IPS DF 6.9 (cell line): ENCODE measurements around the gene PROM1.

ENCODE experiments used
- DNase-seq: peaks from one replicate; pipeline ENCODE4 v3.0.0-alpha.2; 2013; ENCODE audit warnings: low read depth, low spot score
- H3K27ac ChIP-seq: one replicate; pipeline ENCODE4 v1.5.1; 2013; ENCODE audit warnings: low read length, control low read depth
- H3K27me3 ChIP-seq: 2 replicates; pipeline ENCODE4 v1.6.1; 2013; ENCODE audit warnings: mild to moderate bottlenecking, low read length; ENCODE audit not compliant: control insufficient read depth, insufficient read depth
- H3K36me3 ChIP-seq: 2 replicates; pipeline ENCODE4 v1.6.1; 2013; ENCODE audit warnings: low read length; ENCODE audit not compliant: control insufficient read depth, insufficient read depth
- H3K4me1 ChIP-seq: 2 replicates; pipeline ENCODE4 v1.6.1; 2013; ENCODE audit warnings: low read length; ENCODE audit not compliant: control insufficient read depth, insufficient read depth
- H3K4me3 ChIP-seq: 2 replicates; pipeline ENCODE4 v1.5.1; 2013; ENCODE audit warnings: mild to moderate bottlenecking, low read length
- H3K9me3 ChIP-seq: 2 replicates; pipeline ENCODE4 v1.6.1; 2013; ENCODE audit warnings: low read length, inconsistent platforms; ENCODE audit not compliant: control insufficient read depth, insufficient read depth
- WGBS: extraction: QIAGEN DNeasy Blood & Tissue Kit; methylation state at CpG from one replicate; pipeline ENCODE4 v1.1.7; 2013; ENCODE audit warnings: mixed read lengths, missing lambda C conversion rate; ENCODE audit not compliant: insufficient read length, insufficient coverage; 5-methylcytosine and 5-hydroxymethylcytosine counted together

The PROM1 gene

DNA sequence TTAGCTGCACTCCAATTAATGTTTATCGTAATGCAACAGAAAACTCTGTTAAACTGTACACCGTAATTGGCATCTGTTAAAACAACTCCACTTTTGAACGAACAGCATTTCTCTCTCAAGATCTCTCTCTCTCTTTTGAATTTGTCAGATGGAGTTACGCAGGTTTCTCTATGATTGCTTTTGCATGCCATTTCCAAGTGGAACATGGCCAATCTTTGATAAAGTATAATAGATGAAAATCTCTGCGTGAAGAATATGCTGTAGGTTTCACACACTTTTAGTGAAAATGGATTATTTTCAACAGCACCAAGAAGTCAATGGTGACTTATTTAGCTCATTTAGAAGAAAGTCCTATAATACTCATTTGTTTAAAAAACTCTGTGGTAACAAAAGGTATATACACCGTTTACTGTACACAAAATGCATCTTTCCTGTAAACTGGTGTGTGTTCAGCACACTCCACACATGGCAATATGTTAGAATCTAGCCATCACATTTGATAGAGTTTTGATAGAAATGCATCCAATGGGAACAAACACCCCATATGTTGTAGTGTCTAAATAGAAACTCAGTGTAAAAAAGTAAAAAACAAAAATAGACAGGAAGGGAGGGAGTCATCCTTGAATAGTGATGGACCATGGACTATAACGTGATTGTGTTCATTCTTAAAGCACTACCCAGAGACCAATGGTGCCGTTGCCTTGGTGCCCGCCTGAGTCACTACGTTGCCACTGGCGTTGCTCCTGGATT is 115.1 kb downstream of the PROM1 start:
- no peaks in the 10 kb centered on the region for H3K9me3 ChIP-seq
- H3K4me3 ChIP-seq, result no peak overlapping the region
- no peaks in the 10 kb centered on the region for H3K4me1 ChIP-seq
- no peak for DNase-seq
- H3K27me3 ChIP-seq, result no peaks in the 10 kb centered on the region
- H3K36me3 ChIP-seq, result no peaks in the 10 kb centered on the region; the same call in 1 of the 2 replicates
- no CpG with 5 or more reads among the region's 11 CpGs for WGBS
- H3K27ac ChIP-seq, result no peak overlapping the region

DNA sequence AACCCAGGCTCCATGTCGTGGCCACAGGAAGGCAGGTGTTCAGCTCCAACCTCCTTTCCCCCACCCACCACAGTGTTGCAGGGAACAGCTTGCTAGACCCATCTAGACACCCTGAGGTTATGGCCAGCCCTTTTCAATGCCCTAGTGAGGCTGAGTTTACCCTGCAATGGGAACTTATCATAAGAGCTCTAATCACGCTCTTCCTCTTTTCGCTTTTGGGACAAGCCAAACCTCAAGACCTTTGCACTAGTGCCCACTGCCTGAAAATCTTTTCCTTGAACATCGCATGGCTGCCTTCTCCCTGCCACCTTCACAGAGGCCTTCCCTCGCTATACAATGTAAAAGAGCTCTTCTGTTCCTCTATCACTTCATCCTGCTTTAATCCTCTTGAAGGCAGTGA is 118.5 kb downstream of the PROM1 start:
- no peaks in the 10 kb centered on the region for H3K27me3 ChIP-seq

DNA sequence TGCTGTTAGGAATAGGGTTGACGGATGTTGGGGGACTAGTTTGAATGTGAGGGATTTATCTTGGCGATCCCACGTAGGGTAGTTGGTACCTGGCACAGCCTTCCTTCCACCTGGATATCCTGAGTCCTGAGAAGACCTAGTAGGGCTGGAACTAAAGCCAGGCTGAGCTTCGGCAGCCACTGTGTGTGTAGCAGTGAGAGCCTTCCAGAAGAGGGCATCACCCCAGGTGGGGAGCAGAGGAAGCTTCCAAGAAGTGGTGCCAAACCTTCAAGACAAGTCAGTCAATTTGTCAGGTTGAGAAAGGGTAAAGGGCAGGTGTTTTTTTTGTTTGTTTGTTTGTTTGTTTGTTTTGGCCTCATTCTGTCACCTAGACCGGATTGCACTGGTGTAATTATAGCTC is 119.7 kb downstream of the PROM1 start:
- Histone ChIP-seq H3K36me3 (no peaks in the 10 kb centered on the region; the same call in 1 of the 2 replicates), H3K4me1 (no peaks in the 10 kb centered on the region), H3K4me3 (no peak overlapping the region), H3K27ac (no peak overlapping the region), H3K27me3 (no peaks in the 10 kb centered on the region), H3K9me3 (no peaks in the 10 kb centered on the region)
- no peak for DNase-seq
- WGBS, result no CpG with 5 or more reads among the region's 5 CpGs

More for the DNA sequence above, 118.5 kb downstream of the PROM1 start:
- DNase-seq, result no peak
- no peaks in the 10 kb centered on the region; the same call in 1 of the 2 replicates for H3K36me3 ChIP-seq
- no peak overlapping the region for H3K4me3 ChIP-seq
- WGBS, result no CpG with 5 or more reads among the region's 5 CpGs
- no peaks in the 10 kb centered on the region for H3K9me3 ChIP-seq
- no peak overlapping the region for H3K27ac ChIP-seq
- H3K4me1 ChIP-seq, result no peaks in the 10 kb centered on the region

DNA sequence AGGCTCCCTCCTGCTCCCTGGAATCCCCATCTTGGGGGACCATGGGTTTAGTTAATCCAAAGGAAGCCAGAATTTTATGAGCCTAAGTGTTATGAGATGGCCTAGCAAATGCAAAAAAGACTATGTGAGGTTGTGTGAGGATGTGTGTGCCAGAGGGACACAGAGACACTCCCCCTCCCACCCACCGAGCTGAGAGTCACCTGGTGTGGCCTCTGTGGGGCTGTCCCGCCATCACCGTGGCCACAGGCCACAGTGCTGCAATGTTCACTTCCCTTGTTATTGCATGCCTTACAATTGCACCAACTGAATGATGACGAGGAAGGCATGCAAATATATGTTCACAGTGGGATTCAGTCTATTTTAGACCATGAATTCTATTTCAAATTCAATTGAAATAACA is 120.2 kb downstream of the PROM1 start:
- WGBS, result no CpG with 5 or more reads among the region's 4 CpGs

DNA sequence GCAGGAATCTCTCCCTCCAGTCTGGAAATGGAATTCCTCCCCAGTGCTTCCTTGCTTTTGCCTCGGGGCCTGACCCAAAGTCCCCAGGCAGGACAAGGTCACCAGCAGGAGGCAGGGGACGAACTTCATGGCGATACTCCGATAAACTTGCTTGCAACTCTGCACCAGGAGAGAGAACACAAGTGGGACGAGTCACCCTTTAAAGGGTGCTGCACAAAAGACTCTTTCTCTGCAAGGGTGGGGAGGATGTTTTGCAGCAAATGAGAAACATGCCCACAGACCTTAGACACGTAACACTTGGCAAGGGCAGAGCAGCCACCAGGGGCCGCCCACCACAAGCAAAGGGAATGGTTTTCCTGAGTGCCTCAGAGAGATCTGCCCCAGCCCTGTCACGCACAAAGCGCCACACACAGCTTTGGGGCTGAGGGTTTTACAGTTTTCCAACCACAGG is 120.8 kb downstream of the PROM1 start, which contains the start of gene FGFBP2:
Gene FGFBP2, minus strand, starts transcription at position 175 of the 451 bp plus-strand sequence. Its CDS starts 46 bp downstream, at position 129.
- H3K4me1 ChIP-seq, result no peaks in the 10 kb centered on the region
- no CpG with 5 or more reads among the region's 9 CpGs for WGBS
- H3K27me3 ChIP-seq, result no peaks in the 10 kb centered on the region
- H3K27ac ChIP-seq, result no peak within 1 kb of the TSS
- no peaks in the 10 kb centered on the region for H3K9me3 ChIP-seq
- no peak for DNase-seq
- H3K4me3 ChIP-seq, result no peak within 1 kb of the TSS
- no peaks in the 10 kb centered on the region for H3K36me3 ChIP-seq

More for the DNA sequence above, 120.2 kb downstream of the PROM1 start:
- DNase-seq, result no peak
- H3K27me3 ChIP-seq, result no peaks in the 10 kb centered on the region
- no peaks in the 10 kb centered on the region for H3K9me3 ChIP-seq
- H3K36me3 ChIP-seq, result no peaks in the 10 kb centered on the region
- no peak overlapping the region for H3K27ac ChIP-seq
- no peaks in the 10 kb centered on the region for H3K4me1 ChIP-seq
- no peak overlapping the region for H3K4me3 ChIP-seq

DNA sequence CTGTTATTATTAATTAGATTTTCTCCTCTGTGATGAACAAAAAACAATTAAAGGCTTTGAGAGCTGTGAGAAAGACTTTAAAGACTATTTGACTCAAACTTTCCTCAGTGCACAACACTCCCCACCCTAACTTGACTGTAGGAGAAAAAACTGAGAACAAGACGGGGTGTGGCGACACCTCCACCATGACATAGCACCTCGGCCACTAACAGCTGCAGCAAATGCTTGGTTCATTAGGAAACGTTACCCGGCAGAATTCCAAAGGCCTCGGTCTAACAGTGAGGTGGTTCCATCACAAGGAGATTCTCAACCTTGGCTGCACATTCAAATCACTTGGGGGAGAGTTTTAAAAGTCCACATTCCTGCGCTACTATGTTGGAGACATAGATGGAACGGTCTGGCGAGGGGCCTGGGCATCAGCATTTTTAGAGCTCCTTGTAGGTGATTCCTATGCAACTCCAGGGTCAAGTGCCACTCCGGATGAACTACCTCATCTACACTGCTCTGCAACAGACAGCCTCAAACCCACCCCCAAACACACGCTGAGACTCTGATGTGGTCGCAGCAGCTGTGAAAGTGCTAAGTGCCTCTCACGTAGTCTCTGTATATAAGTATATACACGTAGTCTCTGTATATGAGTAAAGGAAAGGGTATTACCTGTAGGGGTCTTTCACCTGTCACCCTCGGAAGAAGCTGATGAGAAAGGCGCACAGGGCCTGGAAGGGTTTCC is 121.9 kb downstream of the PROM1 start:
- Histone ChIP-seq H3K27me3 (no peaks in the 10 kb centered on the region), H3K36me3 (no peaks in the 10 kb centered on the region), H3K27ac (no peak overlapping the region), H3K9me3 (no peaks in the 10 kb centered on the region), H3K4me1 (no peaks in the 10 kb centered on the region), H3K4me3 (no peak overlapping the region)
- DNase-seq, result no peak
- no CpG with 5 or more reads among the region's 16 CpGs for WGBS

DNA sequence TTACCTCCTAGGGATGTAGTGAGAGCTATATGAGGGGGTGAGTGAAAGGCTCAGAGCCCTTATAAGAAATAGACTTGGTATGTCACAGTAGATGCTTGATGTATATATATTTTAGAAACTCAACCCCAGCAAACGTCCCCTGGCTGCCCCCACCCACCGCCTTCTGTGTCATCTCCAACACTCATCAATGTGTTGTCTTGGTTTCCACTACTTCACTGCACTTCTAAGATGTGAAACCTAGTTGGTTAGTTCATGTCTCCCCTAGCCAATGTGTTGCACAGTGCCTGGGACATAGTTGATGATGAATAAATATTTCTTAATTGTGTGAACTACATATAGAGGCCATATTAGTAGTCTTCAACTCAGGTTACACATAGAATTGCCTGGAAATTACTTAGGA is 125.3 kb downstream of the PROM1 start:
- no peaks in the 10 kb centered on the region for H3K36me3 ChIP-seq
- H3K27me3 ChIP-seq, result no peaks in the 10 kb centered on the region
- no peak for DNase-seq
- H3K9me3 ChIP-seq, result no peaks in the 10 kb centered on the region
- no peak overlapping the region for H3K27ac ChIP-seq
- H3K4me3 ChIP-seq, result no peak overlapping the region
- no CpG with 5 or more reads among the region's 2 CpGs for WGBS
- H3K4me1 ChIP-seq, result no peaks in the 10 kb centered on the region

DNA sequence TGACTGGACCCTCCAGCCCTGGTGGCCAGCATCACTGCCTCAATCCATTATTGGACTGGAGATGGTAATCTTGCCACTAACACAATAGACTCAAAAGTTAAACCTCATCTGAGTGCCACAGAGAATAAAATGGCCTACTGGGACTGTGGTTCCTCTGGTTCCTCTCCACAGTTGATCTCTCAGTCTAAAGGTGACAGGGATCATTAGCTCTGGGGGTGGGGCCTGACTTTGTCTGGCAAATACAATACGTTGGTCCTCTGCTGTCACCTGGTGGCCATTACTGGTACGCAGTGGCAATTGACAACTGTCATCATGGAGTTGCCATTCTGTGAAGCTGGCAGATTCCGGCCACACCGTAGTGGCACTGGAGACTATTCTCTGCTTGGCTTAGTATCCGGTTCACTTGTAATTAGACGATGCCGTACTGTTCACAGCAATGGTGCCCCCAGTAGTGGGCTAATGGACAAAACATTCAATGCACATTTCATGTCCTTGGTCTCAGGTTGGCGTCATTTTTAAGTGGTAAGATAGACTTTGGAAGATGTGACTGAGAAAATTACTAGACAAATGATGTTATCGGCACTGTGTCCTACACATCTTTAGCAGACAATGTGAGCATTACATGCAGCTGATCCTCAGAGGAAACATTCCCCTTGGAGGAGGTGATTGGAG is 127.5 kb downstream of the PROM1 start:
- H3K27ac ChIP-seq, result no peak overlapping the region
- no peaks in the 10 kb centered on the region for H3K36me3 ChIP-seq
- DNase-seq, result peak; percentile 63
- WGBS, result no CpG with 5 or more reads among the region's 9 CpGs
- no peaks in the 10 kb centered on the region for H3K4me1 ChIP-seq
- H3K27me3 ChIP-seq, result no peaks in the 10 kb centered on the region
- H3K9me3 ChIP-seq, result no peaks in the 10 kb centered on the region
- H3K4me3 ChIP-seq, result no peak overlapping the region

DNA sequence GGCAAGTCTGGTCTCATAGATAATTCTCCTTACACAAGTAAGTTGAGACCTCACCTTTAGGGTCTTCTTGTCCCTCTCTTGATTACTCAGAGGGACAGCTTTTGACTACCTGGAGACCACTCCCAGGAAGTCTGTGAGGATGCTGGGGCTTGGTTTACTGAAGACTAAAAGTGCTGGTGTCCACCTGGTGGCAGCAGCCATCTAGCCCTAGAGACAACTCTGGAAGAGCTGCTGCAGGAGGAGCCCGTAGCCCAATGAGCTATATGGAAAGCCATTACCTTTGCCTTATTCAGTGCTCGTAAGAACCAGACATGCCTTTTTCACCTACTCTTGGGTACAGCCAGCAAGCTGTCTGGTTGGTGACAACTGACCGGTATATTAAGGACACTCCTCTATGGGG is 128.2 kb downstream of the PROM1 start:
- Histone ChIP-seq H3K27ac (no peak overlapping the region), H3K4me1 (no peaks in the 10 kb centered on the region), H3K9me3 (no peaks in the 10 kb centered on the region), H3K27me3 (no peaks in the 10 kb centered on the region), H3K4me3 (no peak overlapping the region), H3K36me3 (no peaks in the 10 kb centered on the region)
- no CpG with 5 or more reads among the region's 3 CpGs for WGBS
- no peak for DNase-seq

DNA sequence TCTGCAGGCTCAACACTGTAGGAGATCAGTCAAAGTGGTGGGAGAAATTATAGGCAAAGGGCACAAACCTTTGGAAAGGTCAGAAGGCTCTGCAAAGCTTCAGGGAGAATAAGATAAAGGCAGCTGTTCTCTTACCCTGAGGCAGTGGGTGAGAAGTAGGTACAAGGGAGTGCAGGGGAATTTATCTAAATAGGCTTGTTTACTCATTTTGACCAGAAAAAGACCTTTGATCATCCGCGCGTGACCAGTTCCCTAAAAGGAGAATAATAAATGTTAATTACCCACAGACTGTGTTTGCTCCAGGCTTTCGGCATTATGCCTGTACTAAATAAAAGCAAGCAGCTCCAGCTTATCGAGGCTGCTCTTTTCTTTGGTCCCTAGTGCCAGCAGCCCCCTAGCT is 130.2 kb downstream of the PROM1 start:
- H3K4me3 ChIP-seq, result no peak overlapping the region
- no peak for DNase-seq
- no peaks in the 10 kb centered on the region for H3K27me3 ChIP-seq
- WGBS, result no CpG with 5 or more reads among the region's 5 CpGs
- H3K4me1 ChIP-seq, result no peaks in the 10 kb centered on the region
- no peak overlapping the region for H3K27ac ChIP-seq
- H3K9me3 ChIP-seq, result no peaks in the 10 kb centered on the region
- H3K36me3 ChIP-seq, result no peaks in the 10 kb centered on the region
